Hindlimb muscle (tissue), 1 donor: ENCODE measurements around the gene NDST1. TPM values are rescaled to one million over a fixed set of nuclear protein-coding genes. Genes with fewer than 3 reads are reported as not detected.

Experiments used
- DNase-seq: peaks from one replicate; pipeline ENCODE4 v3.0.0-alpha.2; 2013
- polyA plus RNA-seq: library from polyadenylated mRNA; unstranded; fragments of 120-200 nt; gene quantifications from one replicate; pipeline ENCODE4 v1.2.1, GENCODE V29; 2013; ENCODE audit not compliant: insufficient read length

NDST1 gene
- polyA plus RNA-seq, 1 donor: 48.2 TPM

DNA sequence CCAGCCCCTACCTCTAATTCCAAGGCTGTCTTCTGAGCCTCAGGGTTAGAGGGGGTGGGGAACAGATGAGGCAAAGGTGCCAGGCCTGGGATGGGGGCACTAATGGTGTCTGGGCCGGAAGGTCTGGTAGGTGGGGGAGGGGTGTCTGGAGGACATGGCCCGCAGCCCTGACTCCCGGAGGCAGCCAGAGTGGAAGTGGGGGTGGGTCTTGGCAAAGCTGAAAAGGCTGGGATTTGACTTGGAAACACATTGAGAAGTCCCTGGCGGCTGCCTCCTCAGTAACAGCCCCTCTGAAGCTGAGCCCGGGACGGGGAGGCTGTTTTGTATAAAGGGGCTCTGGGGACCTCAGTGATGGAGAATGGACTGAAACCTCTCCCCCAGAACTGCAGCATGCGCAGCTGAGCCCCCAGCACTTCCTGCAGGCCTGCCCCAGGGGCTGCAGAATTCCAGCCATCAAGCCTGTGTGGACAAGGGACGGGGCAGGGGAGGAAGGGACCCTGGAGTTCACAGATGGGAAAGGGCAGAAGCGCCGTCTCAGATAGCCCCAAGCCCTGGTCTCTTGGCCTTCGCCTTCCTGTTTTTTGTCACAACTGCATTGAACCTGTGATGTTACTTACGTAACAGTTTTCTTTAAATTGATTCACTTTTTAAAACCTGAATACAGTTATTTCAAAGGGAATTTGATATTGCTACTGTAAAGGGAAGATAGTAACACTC, 83.2 kb downstream of the NDST1 start:
- DNase-seq: peak; percentile 76

DNA sequence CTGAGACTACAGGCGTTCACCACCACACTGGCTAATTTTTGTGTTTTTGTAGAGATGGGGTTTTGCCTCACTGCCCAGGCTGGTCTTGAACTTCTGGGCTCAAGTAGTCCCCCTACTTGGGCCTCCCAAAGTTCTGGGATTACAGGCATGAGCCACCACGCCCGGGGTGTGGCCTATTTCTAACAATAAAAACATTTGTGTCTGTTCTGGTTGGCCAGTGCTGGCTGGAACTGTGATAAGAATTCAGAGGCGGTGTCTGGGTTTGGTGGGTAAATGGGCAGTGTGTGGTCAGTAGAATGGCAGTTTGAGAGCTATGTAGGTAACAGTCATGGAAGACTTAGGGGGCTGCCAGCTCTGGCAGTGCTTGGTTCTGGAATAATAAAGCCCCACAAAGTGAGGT, 85.7 kb downstream of the NDST1 start:
- DNase-seq: no peak

DNA sequence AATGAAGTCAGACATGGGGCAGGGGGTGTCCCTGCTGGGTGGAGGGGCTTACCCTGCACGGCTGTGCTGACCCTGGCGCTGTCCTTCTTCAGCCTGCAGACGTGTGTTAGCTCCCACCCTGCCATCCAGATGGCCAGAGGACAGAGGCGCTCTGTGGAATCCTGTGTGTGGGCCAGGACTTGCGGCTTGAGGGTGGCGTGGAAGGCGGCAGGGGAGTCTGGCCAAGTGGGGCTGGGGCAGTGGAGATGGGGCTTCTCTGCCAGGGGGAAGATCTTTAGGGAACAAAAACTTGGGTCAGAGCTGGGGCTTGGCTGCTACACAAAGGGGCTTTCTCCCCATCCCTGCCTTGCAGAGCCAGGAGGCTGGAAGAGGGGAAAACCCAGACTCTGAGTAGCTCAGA, 86.1 kb downstream of the NDST1 start:
- no peak for DNase-seq

DNA sequence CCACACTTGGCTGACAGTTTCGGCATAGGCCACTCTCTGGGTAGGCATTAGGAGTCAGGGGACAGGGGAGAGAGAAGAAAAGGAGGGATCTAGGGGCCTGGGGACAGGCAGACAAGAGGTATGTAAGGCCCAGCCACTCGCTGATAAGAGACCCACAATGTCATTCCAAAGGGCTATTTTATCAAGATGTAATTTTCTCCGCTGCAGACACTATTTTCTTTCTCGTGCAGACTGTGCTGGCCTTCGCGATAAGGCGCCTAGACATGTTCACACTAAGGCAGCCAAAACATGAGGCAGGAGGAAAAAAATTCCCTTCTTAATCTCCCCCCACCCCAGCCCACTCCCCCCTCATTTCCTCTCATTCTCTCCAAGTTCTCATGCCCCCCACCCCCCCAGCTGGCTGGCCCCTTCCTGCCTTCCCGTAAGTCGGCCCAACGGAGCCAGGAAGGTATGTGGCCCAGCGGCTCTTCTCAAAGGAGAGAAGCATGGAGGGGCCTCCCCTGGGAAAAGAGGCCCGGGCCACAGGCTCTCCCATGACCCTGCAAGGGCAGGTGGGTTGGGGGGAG, 87.6 kb downstream of the NDST1 start:
- DNase-seq: no peak

DNA sequence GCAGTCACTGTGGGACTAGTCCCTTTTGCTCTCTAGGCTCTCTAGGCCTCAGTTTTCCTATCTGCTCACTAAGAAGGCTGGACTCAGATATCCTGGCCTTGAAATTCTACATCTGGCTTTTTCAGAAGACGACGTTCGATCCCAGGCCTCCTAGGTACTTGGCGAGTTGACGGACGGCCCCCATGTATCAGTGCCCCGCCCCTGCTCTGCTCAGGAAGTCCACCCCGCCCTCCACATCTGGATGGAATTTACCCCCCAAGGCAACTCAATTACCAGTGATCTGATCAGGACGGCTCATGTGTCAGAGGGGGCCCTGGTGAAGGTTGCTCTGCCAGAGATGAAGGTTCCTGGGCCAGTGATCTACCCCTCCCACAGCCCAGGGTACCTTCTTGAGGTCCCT, 88.4 kb downstream of the NDST1 start:
- no peak for DNase-seq

DNA sequence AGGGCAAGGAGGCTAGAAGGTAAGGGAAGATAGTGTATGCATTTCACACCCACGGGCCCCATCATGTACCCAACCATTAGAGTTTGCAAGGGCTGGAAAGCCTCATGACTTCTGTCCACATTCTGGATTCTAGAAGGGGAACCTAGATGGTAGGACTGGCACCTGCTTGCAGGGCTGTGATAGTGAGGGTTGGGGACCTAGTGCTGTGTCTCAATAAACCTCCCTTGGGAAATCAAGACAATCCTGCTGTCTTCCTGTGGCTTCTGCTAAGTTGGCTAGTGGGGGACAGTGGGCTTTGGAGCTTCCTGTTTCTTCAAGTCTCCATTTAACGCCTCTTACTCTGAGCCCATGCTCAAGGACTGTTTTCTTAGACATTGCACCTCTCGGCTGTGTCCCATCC, 88.9 kb downstream of the NDST1 start:
- DNase-seq: no peak

DNA sequence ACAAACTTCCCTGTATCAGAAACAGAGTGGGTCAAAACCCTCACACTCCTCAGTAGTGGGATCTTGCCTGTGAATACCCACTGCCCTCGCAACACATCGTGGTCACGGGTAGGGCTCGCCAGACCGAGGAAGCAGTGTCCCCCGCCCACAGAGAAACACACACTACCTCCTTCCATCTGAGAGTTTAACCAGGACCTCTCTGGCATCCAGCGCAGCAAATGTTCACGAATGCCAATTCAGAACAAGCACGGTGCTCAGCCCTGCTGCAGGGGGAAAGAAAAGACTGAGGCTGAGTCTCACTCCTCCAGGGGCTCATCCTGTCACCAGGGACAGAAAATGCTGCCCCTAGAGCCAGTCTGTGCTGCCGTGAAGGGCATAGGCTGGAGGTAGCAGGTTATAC, 90.1 kb downstream of the NDST1 start:
- DNase-seq: no peak

DNA sequence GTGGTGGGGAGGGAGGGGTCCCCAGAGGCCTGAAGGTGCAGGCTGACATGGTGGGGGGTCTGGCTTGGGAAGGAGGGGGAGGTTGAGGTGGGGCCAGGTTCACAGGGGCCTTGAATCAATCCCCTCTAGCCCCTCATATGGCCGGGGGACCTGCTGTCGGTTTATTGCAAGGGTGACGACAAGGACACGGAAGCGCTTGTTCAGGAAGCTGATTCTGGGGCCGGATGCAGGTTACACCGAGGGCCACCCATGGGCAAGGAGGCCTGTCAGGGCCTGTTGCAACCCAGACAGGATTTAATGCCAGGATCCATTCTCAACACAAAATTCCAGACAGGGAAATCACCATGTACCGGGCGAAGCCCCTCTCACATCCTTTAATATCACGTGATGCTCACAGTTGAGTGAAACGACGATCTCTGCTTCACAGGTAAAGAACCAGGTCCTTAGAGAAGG, 90.9 kb downstream of the NDST1 start:
- DNase-seq: no peak

DNA sequence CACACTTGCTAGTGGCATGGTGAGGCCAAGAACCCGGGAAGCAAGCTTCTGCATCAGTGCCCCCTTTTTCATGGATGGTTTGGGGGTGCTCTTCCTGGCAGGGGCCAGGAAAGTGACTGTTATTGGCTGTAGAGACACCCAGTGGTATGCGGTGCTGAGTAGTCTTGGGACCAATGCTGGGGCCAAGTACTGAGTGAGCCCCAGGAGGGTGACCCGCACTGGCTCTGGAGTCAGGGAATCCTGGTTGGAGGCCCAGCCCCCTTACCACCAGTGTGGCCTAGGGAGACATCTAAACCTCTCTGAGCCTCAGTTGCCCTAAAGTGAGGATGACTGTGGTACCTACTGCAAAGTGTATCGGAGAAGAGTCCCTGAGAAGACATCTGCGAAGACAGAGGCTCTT, 91.3 kb downstream of the NDST1 start:
- DNase-seq: no peak

DNA sequence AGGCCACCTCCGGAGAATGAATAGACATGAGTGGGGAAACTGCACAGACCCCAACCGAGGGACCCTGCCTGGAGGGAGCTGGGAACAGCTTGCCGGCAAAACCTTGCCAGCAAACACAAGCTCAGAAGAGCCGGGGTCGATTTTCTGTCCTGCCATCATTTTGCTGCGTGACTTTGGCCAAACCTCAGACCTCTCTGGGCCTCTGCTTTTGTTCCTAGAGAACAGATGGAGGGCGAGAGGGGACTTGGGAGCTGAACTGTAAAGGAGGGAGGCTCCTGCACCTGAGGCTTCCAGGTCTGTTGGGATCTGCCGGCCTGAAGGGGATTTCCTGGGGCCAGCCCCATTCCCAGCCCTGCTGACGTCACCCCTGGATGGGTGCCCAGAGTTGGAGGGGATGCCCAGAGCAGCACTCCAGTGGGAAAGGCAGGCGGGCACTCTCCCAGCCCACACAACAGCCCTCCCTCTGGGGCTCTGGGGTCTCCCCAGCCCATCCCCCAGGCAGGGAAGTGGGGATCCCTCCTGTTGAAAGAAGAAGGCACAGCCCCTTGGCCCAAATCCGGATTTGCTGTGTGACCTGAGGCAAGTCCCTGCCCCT, 92.1 kb downstream of the NDST1 start:
- DNase-seq: peak; percentile 76

DNA sequence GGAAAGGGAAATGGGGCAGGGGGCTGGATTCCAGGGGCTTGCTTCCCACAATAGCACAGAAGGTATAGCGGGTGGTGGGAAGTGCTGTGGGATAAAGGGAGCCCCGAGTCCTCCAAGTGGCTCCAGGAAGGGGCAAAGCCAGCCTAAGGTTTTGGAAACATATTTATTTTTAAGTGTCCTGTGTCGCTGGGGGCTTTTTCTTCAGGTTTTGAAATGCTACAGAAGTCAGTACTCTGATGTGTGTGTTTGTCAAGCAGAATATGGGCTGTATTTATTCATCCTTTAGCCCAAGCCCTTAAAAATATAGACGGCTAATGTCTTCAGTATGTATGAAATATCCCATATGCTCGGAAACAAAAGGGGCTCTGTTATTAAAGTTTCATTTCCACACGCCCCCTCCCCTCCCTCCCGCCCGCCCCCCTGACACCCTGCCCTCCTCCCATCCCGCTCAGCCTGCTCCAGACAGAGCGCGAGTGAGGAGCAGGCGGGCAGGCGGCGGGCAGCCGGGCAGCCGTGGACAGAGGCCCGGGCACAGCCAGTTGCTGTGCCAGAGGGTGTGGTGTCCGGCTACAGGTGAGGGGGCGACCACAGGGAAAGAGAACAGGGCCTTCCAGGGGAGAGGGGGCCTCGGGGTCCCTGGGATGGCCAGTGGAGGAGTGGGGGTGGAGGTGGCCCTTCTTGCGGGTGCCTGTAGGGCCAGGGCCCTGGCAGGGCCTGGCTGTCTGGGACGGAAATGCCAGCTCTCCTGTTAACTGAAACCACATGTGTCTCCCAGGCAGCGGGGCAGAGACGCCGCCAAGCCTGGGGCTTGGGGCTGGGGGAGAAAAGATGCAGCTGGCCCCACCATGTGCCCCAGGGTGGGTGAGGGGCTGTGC, 92.9 kb downstream of the NDST1 start:
- DNase-seq: no peak

DNA sequence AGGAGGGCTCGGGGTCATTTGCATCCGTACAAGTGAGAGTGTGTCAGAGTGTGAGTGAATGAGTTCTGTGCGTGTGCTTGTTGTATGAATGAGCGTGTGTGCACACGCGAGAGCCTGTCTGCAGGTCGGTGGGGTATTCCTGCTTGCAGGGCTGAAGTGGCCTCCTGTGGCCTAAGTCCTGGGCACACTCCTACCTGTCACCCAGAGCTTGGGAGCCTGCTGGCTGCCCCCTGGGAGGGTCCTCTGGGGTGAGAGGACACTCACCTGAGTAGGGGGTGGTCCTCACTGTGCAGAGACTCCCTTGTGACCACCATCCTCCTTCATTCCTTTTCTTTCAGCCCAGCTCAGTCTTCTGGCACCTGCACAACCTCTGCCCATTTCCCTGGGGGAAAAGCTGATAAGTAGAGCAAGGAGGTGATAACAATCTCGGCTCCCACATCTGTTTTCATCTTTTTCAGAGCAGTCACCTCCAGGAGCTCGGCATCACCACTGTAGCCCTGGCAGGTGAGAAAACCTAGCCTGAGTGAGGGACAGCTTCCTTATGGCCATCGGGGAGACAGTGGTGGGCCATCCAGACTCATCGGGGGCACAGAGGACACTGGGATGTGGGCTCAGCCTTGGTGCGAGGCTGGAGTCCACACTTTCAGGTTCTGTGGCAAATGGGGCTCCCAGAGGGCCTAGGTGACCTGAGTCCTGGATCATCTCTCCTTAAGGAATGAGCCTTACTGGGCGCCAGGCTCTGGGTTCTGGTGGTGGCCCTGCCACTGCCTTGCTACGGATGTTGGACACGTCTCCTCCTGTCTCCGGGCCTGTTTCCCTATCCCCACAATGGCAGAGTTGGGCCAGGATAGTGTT, 93.8 kb downstream of the NDST1 start:
- no peak for DNase-seq

DNA sequence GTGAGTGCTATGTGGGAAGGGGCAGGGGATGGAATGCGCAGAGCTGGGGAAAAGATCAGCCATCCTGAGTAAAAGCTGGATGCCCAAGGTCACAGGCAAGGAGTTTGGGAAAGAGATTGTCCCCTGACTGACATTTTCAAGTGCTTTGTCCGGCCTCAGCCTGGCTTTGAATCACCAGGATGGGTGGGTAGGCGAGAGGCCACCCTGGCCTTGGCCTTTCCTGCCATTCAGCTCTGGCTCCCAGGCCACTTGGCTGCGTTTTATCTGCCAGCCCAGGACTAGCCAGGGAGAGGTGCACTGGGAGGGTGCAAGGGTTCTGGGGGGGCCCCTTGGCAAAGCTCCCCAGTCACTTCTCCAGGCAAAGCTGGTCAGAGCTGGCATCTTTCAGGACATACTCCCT, 95.1 kb downstream of the NDST1 start:
- no peak for DNase-seq

DNA sequence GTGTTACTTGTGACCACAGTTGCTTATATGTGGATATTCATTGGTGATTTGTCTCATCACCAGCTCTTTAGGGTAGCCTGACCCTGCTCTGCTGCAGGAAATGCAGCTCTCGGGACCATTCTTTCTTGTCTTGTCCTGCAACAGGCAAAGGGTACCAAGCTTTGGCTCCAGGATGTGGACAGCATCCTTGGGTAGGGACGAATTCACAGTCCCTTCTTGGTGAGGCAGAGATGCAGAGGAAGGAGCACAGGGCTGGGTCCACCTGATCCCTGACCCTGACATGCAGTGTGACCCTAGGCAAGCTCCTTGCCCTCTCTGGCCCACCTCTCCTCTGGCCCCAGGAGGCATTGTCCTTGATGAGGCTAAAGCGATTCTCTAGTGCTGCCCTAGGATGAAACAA, 95.6 kb downstream of the NDST1 start:
- DNase-seq: no peak

DNA sequence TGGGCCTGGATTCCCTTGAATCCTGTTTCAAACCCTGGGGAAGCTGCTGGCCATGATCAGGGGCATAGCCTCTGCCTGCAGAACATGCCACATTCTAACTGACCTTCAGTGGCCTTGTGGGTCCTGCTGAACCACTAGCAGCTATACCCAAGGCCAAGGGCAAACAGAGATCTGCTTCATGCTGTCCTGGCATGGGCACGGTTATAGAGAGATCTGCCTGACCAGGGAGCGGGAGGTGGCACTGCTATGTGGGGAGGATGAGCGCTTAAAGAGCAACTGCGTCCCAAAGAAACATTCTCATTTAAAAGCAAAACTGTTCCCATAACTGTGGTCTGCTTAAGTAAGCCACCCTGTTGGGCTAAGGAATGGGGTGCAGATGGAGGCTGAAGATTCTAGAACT, 96.1 kb downstream of the NDST1 start:
- no peak for DNase-seq

DNA sequence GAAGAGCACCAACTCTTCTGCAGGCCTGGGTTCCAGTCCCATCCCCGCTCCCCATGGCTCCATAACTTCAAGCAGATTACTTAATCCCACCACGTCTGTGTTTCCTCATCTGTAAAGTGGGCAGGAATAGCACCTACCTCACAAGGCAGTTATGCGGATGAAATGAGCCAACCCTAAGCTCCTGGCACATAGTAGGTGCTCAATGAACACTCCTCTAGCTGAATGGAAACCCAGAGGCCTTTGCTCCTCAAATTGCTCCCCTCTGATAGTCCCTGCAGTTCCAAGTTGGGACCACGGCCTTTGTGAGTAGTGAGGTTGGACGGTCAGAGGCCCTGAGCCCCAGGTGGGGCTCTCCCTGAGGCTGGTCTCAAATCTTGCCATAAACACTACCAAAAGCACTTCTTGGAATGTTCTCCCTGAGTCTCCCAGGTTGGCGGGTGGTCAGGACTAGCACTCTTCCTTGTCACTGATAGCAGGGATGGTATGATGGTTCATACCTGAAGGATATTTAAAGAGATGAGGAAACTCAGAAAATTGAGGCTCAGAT, 97.0 kb downstream of the NDST1 start:
- DNase-seq: no peak

DNA sequence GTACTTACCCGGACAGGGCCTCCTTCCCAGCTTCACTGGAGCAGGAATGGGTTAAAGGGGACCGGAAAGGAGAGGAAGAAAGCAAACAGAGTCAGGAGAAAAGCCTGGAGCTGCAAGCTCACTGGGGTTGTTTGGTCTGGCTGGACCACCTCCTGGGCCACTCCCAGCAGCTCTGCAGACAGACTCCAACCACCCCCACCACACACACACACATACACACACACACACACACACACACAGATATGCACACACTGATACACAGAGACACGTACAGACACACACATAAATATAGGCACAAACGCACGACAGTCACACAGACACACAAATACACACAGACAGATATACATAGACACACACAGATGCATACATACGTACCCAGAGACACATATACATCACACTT, 97.6 kb downstream of the NDST1 start:
- no peak for DNase-seq

DNA sequence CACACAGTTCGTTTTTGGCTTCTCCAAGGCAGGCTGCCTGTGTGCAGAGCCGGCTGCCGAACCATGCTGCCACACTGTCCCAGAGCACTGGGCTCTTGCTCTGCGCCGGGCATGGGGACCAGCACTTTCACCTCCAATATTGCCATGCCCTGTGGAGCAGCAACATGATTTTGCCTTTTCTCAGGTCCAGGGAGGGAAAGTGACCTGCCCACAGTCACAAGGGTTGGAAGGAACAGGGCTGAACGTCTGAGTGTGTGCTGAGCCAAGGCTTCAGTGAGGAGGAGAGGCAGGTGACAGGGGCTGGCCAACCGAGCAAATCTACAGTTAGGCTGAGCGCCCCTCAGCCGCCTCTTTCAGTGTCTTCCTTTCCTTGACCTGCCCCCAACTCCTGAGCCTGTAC, 98.5 kb downstream of the NDST1 start:
- DNase-seq: no peak

DNA sequence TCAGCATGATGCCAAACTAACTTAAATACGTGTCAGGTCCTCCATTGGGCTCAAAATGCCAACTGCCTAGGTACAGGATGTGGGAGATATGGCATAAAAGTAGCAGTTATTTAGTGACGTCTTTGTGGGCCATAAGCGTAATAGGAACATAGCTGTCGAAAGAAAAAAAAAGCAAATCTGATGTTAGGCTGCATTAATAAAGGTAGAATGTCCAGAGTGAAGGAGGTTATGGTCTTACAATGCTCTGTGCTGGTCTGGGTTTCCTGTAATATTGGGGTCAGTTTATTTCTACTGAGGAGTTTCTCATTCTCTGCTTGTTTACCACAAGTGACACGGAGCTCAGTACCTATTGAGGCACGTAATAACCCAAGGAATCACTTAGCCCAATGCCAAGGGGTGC, 99.2 kb downstream of the NDST1 start:
- no peak for DNase-seq
